Ascending aorta (tissue), 2 donors: Measurements from ENCODE around the gene MREG. TPM values are rescaled to one million over a fixed set of nuclear protein-coding genes. Genes with fewer than 3 reads are reported as not detected.

Experiments used
- DNase-seq, 2 donors: peaks; one replicate each; pipeline ENCODE4 v3.0.0-alpha.2; 2019; ENCODE audit warnings: low spot score in 2 of 2
- H3K27ac ChIP-seq, 2 donors: fragments of 200-600 bp; sonication (generic); one replicate each; pipeline ENCODE4 v1.5.1; 2016 to 2017; ENCODE audit warnings: mild to moderate bottlenecking in 1 of 2
- H3K27me3 ChIP-seq: fragments of 200-600 bp; sonication (generic); one replicate; pipeline ENCODE4 v1.5.1; 2017
- H3K36me3 ChIP-seq, 2 donors: fragments of 200-600 bp; sonication (generic); one replicate each; pipeline ENCODE4 v1.5.1; 2016
- H3K4me1 ChIP-seq, 2 donors: fragments of 200-600 bp; sonication (generic); one replicate each; pipeline ENCODE4 v1.5.1; 2016 to 2017; ENCODE audit warnings: mild to moderate bottlenecking in 1 of 2
- H3K4me3 ChIP-seq, 2 donors: fragments of 200-600 bp; sonication (generic); one replicate each; pipeline ENCODE4 v1.5.1; 2016 to 2017; ENCODE audit warnings: mild to moderate bottlenecking in 1 of 2
- H3K9me3 ChIP-seq, 2 donors: fragments of 200-600 bp; sonication (generic); one replicate each; pipeline ENCODE4 v1.5.1; 2016
- intact Hi-C: fragments of 100-400 bp; cut with DNase I; formaldehyde crosslinking; loops from one replicate; pipeline ENCODE4 v1.15.1; 2023
- total RNA-seq: library from RNA; depleted of rRNA; stranded (reverse); fragments of >200 nt; gene quantifications from one replicate; pipeline ENCODE4 v1.1.0, GENCODE V29; 2016
- TF ChIP-seq, protein P1 (sequence below), 3 experiments: fragments of 200-600 bp in 2 of 3; fragments of 450-650 bp in 1 of 3; sonication (generic) in 2 of 3; IDR thresholded peaks; one replicate each; pipeline ENCODE4 v1.5.1; 2016 to 2019; ENCODE audit warnings: antibody characterized with exemption in 3 of 3, mild to moderate bottlenecking in 1 of 3, moderate library complexity in 1 of 3

The MREG gene
- total RNA-seq, 1 donor from 2014 or later, result not detected

DNA sequence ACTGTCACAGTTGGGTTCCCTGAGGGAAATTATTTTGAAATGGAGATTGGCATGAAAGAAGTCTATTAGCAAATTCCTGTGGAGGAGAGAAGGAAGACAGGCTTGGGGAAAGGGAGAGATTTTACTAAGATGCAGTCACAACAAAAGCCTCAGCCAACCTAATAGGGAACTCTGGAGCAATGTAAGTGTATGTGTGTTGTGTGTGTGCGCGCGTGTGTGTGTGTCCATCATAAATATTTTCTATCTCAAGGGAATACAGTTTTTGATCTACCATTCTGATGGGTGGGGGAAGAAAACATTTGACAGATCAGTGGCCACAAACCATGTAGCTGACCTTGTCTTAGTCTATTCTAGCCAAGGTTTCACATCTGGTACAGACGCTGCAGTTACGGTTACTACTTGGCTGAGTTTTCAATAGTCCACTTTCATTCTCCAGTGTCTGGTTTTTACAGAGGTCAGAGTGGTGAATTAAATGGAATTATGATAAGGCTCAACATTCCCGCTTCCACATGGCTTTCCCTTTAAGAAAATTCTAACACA is 72.6 kb downstream of the MREG start:
- H3K27ac ChIP-seq, result no peak overlapping the region
- DNase-seq, result no peak
- H3K36me3 ChIP-seq, result no peaks in the 10 kb centered on the region
- H3K9me3 ChIP-seq, result no peaks in the 10 kb centered on the region
- H3K27me3 ChIP-seq, result no peaks in the 10 kb centered on the region
- no peak overlapping the region for H3K4me3 ChIP-seq
- TF ChIP-seq, protein P1, sequence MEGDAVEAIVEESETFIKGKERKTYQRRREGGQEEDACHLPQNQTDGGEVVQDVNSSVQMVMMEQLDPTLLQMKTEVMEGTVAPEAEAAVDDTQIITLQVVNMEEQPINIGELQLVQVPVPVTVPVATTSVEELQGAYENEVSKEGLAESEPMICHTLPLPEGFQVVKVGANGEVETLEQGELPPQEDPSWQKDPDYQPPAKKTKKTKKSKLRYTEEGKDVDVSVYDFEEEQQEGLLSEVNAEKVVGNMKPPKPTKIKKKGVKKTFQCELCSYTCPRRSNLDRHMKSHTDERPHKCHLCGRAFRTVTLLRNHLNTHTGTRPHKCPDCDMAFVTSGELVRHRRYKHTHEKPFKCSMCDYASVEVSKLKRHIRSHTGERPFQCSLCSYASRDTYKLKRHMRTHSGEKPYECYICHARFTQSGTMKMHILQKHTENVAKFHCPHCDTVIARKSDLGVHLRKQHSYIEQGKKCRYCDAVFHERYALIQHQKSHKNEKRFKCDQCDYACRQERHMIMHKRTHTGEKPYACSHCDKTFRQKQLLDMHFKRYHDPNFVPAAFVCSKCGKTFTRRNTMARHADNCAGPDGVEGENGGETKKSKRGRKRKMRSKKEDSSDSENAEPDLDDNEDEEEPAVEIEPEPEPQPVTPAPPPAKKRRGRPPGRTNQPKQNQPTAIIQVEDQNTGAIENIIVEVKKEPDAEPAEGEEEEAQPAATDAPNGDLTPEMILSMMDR (IDR thresholded peaks at IDR 0.05), result no peak
- intact Hi-C loops, result no loop called here
- H3K4me1 ChIP-seq, result no peaks in the 10 kb centered on the region

DNA sequence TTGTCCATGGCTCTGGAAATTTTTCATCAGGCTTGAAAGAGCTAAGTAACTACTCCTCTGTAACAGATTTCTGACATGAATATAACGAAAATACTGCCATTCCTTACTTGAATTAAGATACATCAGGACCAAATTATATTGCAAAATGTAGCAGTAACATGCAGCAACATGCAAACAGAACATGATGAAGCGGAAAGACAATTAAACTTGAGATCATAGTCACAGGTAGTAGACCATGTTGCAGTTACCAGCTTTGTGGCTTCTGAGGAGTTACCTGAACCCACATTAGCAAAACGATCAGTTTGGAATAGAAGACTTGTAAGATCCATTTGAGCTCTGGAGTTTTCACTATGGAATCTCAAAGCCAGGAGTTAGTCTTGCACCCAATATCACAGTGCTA is 76.2 kb downstream of the MREG start:
- DNase-seq, result no peak
- intact Hi-C loops, result no loop called here
- TF ChIP-seq, protein P1 (IDR thresholded peaks at IDR 0.05), result no peak

DNA sequence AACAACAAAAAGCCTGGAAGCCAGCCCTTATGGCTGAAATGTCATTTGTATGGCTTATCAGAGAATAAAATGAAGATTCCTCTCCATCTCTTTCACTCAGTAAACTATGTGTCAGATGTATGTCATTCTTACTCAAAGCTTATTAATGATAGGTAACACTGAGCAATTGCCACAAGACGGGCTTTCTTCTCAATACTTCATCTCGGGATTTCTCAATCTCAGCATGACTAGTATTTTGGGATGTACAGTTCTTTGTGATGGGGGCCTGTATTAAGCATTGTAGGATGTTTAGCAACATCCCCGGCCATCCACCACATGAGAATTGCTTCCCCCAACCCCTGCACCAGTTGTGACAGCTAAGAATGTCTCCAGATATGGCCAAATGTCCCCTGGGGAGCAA is 80.2 kb downstream of the MREG start:
- H3K4me3 ChIP-seq, result no peak overlapping the region

More for the DNA sequence above, 76.2 kb downstream of the MREG start:
- no peaks in the 10 kb centered on the region for H3K27me3 ChIP-seq
- H3K4me1 ChIP-seq, result no peaks in the 10 kb centered on the region
- no peaks in the 10 kb centered on the region for H3K36me3 ChIP-seq
- no peak overlapping the region for H3K4me3 ChIP-seq
- no peak overlapping the region for H3K27ac ChIP-seq
- H3K9me3 ChIP-seq, result no peaks in the 10 kb centered on the region

DNA sequence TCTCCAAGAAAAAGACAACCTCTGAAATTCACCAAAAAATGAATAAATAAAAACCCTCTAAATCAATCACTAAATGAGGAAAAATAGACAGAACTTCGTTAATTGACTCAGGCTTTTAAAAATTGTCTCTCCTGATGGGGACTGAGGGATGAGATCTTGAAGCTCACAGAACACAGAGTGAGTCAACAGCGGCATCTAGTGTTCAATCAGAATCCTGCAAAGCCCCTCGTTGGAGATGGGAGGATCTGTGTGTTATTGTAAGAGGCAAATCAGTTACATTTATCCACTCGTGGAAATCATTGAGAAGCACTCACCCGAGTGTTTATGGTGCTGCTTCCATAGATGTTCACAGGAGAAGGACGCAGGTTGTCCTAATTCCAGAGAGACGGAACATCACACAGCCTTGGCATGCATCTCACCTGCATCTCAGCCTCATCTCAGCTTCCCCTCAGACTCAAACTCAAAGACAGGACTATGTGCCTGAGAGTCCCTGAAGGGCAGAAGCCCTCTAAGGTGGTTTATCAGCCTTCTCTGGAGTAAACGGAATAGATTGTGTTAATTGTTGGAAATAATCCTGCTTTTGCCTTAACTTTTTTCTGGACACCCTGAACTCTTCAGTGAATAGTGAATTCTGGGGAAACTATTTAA is 82.0 kb downstream of the MREG start:
- Histone ChIP-seq H3K36me3 (no peaks in the 10 kb centered on the region), H3K27ac (no peak overlapping the region), H3K4me3 (peak overlapping the region; percentile 31 to 48), H3K27me3 (no peaks in the 10 kb centered on the region), H3K9me3 (no peaks in the 10 kb centered on the region), H3K4me1 (no peaks in the 10 kb centered on the region)
- TF ChIP-seq, protein P1 (IDR thresholded peaks at IDR 0.05), result peak; percentile 79 to 97 (median 94)
- intact Hi-C loops, result loop anchor here (5.0 kb wide), 1 partner anchor 569 kb away; no protein-coding TSS in a partner anchor
- DNase-seq, result peak in 1 of 2 donors; percentile 81

More for the DNA sequence above, 80.2 kb downstream of the MREG start:
- Histone ChIP-seq H3K27ac (no peak overlapping the region), H3K9me3 (no peaks in the 10 kb centered on the region), H3K27me3 (no peaks in the 10 kb centered on the region), H3K4me1 (no peaks in the 10 kb centered on the region), H3K36me3 (no peaks in the 10 kb centered on the region)
- intact Hi-C loops, result loop anchor here (5.0 kb wide), 1 partner anchor 571 kb away; no protein-coding TSS in a partner anchor
- no peak for DNase-seq
- TF ChIP-seq, protein P1 (IDR thresholded peaks at IDR 0.05), result no peak

DNA sequence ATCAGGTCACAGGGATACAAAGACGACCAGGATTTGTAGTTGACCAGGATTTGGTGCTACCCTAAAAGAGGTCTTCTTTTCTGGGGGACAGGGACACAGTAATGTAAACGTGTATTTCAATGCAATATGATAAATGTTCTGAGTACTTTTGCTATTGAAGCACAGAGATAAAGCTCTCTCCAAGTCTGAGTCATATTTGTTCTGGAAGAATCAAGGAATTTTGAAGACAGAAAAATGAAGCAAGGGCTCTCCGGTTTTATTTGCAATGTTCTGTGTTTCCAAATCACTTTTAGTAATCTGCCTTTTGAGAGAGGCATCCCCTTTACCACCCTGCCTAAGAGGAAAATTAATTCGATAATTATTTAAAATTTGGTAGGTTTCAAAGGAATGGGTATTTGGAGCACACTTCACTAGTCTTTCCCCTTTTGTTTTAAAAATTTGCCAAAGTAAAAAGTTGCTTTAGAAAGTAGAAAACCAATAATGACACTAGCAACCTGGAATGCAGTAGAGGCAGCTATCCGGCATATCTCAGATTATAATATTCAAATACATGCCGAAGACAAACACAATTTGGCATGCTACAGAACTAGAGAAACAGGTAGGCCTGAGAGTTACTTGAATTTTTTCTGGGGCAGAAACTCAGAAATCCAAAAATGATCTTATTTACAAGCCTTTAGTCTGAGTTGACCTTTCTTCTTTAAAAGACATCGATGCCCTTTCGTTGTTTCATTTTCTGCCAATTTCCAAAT is 82.7 kb downstream of the MREG start:
- intact Hi-C loops, result loop anchor here (5.0 kb wide), 1 partner anchor 568 kb away; no protein-coding TSS in a partner anchor

More for the DNA sequence above, 82.7 kb downstream of the MREG start:
- Histone ChIP-seq H3K27me3 (no peaks in the 10 kb centered on the region), H3K27ac (no peak overlapping the region), H3K36me3 (no peaks in the 10 kb centered on the region), H3K9me3 (no peaks in the 10 kb centered on the region), H3K4me1 (no peaks in the 10 kb centered on the region), H3K4me3 (peak overlapping the region; percentile 31 to 48)
- TF ChIP-seq, protein P1 (IDR thresholded peaks at IDR 0.05), result no peak
- no peak for DNase-seq
